Vagina (tissue), 2 donors: ENCODE measurements around the gene CFB. TPM values are rescaled to one million over a fixed set of nuclear protein-coding genes. Genes with fewer than 3 reads are reported as not detected.
"Not testable (repeated sequence)": the region's sequence is repeated elsewhere in the genome, so short reads cannot be mapped to it uniquely, and the experiment has no call there.

ENCODE experiments used
- DNase-seq, 2 donors: peaks; one replicate each; pipeline ENCODE4 v3.0.0-alpha.2; 2017; ENCODE audit errors: extremely low spot score in 2 of 2
- H3K27ac ChIP-seq: fragments of 200-600 bp; sonication (generic); one replicate; pipeline ENCODE4 v1.5.1; 2019
- H3K27me3 ChIP-seq: fragments of 200-600 bp; sonication (generic); one replicate; pipeline ENCODE4 v1.5.1; 2019
- H3K36me3 ChIP-seq, 2 donors: fragments of 200-600 bp; sonication (generic); one replicate each; pipeline ENCODE4 v1.5.1; 2017 to 2019
- H3K4me1 ChIP-seq: fragments of 200-600 bp; sonication (generic); one replicate; pipeline ENCODE4 v1.5.1; 2019
- H3K4me3 ChIP-seq, 2 donors: fragments of 200-600 bp; sonication (generic); 1 replicate in 1 of 2; 2 replicates in 1 of 2; pipeline ENCODE4 v1.5.1; 2016 to 2019
- H3K9me3 ChIP-seq: fragments of 200-600 bp; sonication (generic); one replicate; pipeline ENCODE4 v1.5.1; 2019
- CTCF ChIP-seq, 3 experiments: fragments of 450-650 bp in 2 of 3; fragments of 200-600 bp in 1 of 3; sonication (generic) in 1 of 3; IDR thresholded peaks; one replicate each; pipeline ENCODE4 v1.5.1; 2017 to 2019; ENCODE audit warnings: antibody characterized with exemption in 3 of 3, mild to moderate bottlenecking in 2 of 3, moderate library complexity in 2 of 3
- POLR2A ChIP-seq, 2 donors: fragments of 450-650 bp; IDR thresholded peaks; one replicate each; pipeline ENCODE4 v1.6.1; 2017; ENCODE audit warnings: antibody characterized with exemption in 2 of 2, mild to moderate bottlenecking in 2 of 2, moderate library complexity in 2 of 2
- POLR2AphosphoS5 ChIP-seq, 2 donors: sonication (generic); formaldehyde crosslinking; IDR thresholded peaks; one replicate each; pipeline ENCODE4 v1.9.0; 2017; ENCODE audit warnings: antibody characterized with exemption in 2 of 2, mild to moderate bottlenecking in 2 of 2, low read depth in 1 of 2; ENCODE audit not compliant: insufficient read depth in 1 of 2
- intact Hi-C: fragments of 100-400 bp; cut with DNase I; formaldehyde crosslinking; loops from one replicate; pipeline ENCODE4 v1.15.1; 2023
- total RNA-seq: library from RNA; depleted of rRNA; stranded (reverse); fragments of >200 nt; gene quantifications from one replicate; pipeline ENCODE4 v1.2.3, GENCODE V29; 2016

Gene CFB
- total RNA-seq, 1 donor from 2014 or later: 9.6 TPM

GRCh38 chr6:31928672-31928939, 17.3 kb upstream of the CFB start:
- intact Hi-C loops: no loop called here
- Histone ChIP-seq H3K9me3 (no peaks in the 10 kb centered on the region), H3K4me3 (no peak overlapping the region), H3K27me3 (no peaks in the 10 kb centered on the region), H3K27ac (no peak overlapping the region), H3K36me3 (no peaks in the 10 kb centered on the region), H3K4me1 (peaks cover 6% of the 10 kb centered on the region)
- no peak for DNase-seq
- TF ChIP-seq POLR2AphosphoS5 (IDR thresholded peaks at IDR 0.05; ENCODE audit: insufficient read depth in 1 of 2, low read depth in 1 of 2): no peak
- no peak for TF ChIP-seq CTCF (IDR thresholded peaks at IDR 0.05)
- no peak for TF ChIP-seq POLR2A (IDR thresholded peaks at IDR 0.05)

DNA sequence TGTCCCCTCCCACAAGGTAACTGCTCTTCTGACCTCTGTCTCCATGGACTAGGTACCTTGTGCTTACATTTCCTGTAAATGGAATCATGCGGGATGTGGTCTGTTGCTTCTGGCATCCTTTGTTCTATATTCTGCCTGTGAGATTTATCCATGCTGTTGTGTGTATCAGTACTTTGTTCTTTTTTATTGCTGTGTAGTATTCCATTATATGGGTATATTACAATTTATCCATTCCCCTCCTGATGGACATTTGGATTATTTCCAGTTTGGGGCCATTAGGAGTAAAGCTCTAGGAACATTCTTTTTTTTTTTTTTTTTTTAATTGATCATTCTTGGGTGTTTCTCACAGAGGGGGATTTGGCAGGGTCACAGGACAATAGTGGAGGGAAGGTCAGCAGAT, 14.9 kb upstream of the CFB start:
- intact Hi-C loops: no loop called here
- Histone ChIP-seq H3K4me1 (peaks cover 6% of the 10 kb centered on the region), H3K9me3 (no peaks in the 10 kb centered on the region), H3K4me3 (no peak overlapping the region), H3K27ac (no peak overlapping the region), H3K36me3 (no peaks in the 10 kb centered on the region), H3K27me3 (no peaks in the 10 kb centered on the region)
- no peak for DNase-seq
- TF ChIP-seq CTCF (IDR thresholded peaks at IDR 0.05): no peak
- TF ChIP-seq POLR2A (IDR thresholded peaks at IDR 0.05): no peak
- no peak for TF ChIP-seq POLR2AphosphoS5 (IDR thresholded peaks at IDR 0.05; ENCODE audit: insufficient read depth in 1 of 2, low read depth in 1 of 2)

DNA sequence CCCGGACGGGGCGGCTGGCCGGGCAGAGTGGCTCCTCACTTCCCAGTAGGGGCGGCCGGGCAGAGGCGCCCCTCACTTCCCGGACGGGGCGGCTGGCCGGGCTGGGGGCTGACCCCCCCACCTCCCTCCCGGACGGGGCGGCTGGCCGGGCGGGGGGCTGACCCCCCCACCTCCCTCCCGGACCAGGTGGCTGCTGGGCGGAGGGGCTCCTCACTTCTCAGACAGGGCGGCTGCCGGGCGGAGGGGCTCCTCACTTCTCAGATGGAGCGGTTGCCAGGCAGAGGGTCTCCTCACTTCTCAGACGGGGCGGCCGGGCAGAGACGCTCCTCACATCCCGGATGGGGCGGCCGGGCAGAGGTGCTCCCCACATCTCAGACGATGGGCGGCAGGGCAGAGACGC, 13.8 kb upstream of the CFB start:
- H3K27ac ChIP-seq, H3K36me3 ChIP-seq, H3K4me3 ChIP-seq, DNase-seq, H3K9me3 ChIP-seq, H3K27me3 ChIP-seq, H3K4me1 ChIP-seq, intact Hi-C loops: not testable (repeated sequence)

DNA sequence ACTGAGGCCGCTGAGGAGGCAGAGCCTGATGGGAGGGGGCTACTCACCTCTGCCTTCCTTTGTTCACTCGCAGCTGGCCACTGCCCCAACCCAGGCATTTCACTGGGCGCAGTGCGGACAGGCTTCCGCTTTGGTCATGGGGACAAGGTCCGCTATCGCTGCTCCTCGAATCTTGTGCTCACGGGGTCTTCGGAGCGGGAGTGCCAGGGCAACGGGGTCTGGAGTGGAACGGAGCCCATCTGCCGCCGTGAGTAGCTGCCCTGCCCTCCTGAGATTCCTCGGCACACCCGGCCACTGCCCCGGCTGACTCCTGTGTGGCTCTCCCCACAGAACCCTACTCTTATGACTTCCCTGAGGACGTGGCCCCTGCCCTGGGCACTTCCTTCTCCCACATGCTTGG, 12.4 kb upstream of the CFB start:
- Histone ChIP-seq H3K9me3 (no peaks in the 10 kb centered on the region), H3K4me1 (no peaks in the 10 kb centered on the region), H3K4me3 (no peak overlapping the region), H3K27ac (no peak overlapping the region), H3K27me3 (no peaks in the 10 kb centered on the region), H3K36me3 (no peaks in the 10 kb centered on the region)
- DNase-seq: no peak
- intact Hi-C loops: no loop called here
- TF ChIP-seq POLR2A (IDR thresholded peaks at IDR 0.05): no peak
- no peak for TF ChIP-seq POLR2AphosphoS5 (IDR thresholded peaks at IDR 0.05; ENCODE audit: insufficient read depth in 1 of 2, low read depth in 1 of 2)
- TF ChIP-seq CTCF (IDR thresholded peaks at IDR 0.05): no peak

GRCh38 chr6:31935021-31935420, 10.9 kb upstream of the CFB start:
- Histone ChIP-seq H3K36me3 (no peaks in the 10 kb centered on the region), H3K9me3 (no peaks in the 10 kb centered on the region), H3K4me1 (no peaks in the 10 kb centered on the region), H3K27ac (no peak overlapping the region), H3K27me3 (no peaks in the 10 kb centered on the region), H3K4me3 (no peak overlapping the region)
- no peak for DNase-seq
- no peak for TF ChIP-seq CTCF (IDR thresholded peaks at IDR 0.05)
- no peak for TF ChIP-seq POLR2A (IDR thresholded peaks at IDR 0.05)
- no peak for TF ChIP-seq POLR2AphosphoS5 (IDR thresholded peaks at IDR 0.05; ENCODE audit: insufficient read depth in 1 of 2, low read depth in 1 of 2)
- intact Hi-C loops: no loop called here

DNA sequence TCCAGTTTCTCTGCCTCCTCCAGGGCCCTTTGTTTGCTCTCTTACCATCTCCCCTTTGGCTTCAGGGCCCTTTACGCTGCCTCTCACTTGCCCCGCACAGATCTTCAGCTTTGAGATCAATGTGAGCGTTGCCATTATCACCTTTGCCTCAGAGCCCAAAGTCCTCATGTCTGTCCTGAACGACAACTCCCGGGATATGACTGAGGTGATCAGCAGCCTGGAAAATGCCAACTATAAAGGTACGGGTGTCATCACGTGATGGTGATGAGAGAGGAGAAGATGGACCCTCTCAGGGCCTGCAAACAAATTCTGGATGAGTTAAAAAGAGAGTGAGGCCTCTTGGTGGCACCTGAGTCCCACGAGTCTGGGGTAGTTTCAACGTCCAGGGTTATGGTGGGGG, 10.1 kb upstream of the CFB start:
- Histone ChIP-seq H3K9me3 (no peaks in the 10 kb centered on the region), H3K4me1 (no peaks in the 10 kb centered on the region), H3K4me3 (no peak overlapping the region), H3K27me3 (no peaks in the 10 kb centered on the region), H3K36me3 (no peaks in the 10 kb centered on the region), H3K27ac (no peak overlapping the region)
- intact Hi-C loops: no loop called here
- TF ChIP-seq POLR2AphosphoS5 (IDR thresholded peaks at IDR 0.05; ENCODE audit: insufficient read depth in 1 of 2, low read depth in 1 of 2) (no peak), POLR2A (IDR thresholded peaks at IDR 0.05) (no peak), CTCF (IDR thresholded peaks at IDR 0.05) (no peak)
- no peak for DNase-seq
